Upper lobe of left lung (tissue), 6 donors: ENCODE results near the gene ARPC2. TPM values are rescaled to one million over a fixed set of nuclear protein-coding genes. Genes with fewer than 3 reads are reported as not detected.

Experiments
- ATAC-seq, 2 donors: fragments of 200-7000 bp; cut with Tn5 transposase; one replicate each; pipeline ENCODE4 v1.9.1; 2022; ENCODE audit warnings: mild to moderate bottlenecking in 2 of 2, moderate library complexity in 2 of 2; ENCODE audit not compliant: low FRiP score in 2 of 2
- DNase-seq, 2 donors: peaks; one replicate each; pipeline ENCODE4 v3.0.0-alpha.2; 2019 to 2020
- H3K27ac ChIP-seq, 4 donors: fragments of 200-600 bp; sonication (generic); one replicate each; pipeline ENCODE4 v1.5.1; 2016 to 2019
- H3K27me3 ChIP-seq, 4 donors: fragments of 200-600 bp; sonication (generic); one replicate each; pipeline ENCODE4 v1.5.1; 2017 to 2019
- H3K36me3 ChIP-seq, 4 donors: fragments of 200-600 bp; sonication (generic); one replicate each; pipeline ENCODE4 v1.5.1; 2016 to 2019
- H3K4me1 ChIP-seq, 4 donors: fragments of 200-600 bp; sonication (generic); one replicate each; pipeline ENCODE4 v1.5.1; 2018 to 2019
- H3K4me3 ChIP-seq, 4 donors: fragments of 200-600 bp; sonication (generic); one replicate each; pipeline ENCODE4 v1.5.1; 2017 to 2019; ENCODE audit warnings: mild to moderate bottlenecking in 2 of 4, moderate library complexity in 1 of 4
- H3K9me3 ChIP-seq, 4 donors: fragments of 200-600 bp; sonication (generic); one replicate each; pipeline ENCODE4 v1.5.1; 2018 to 2019
- EP300 ChIP-seq, 4 donors: sonication (generic); formaldehyde crosslinking; IDR thresholded peaks; one replicate each; pipeline ENCODE4 v1.5.1; 2017; ENCODE audit warnings: antibody characterized with exemption in 4 of 4, control low read depth in 2 of 4
- POLR2A ChIP-seq, 4 donors: fragments of 450-650 bp; IDR thresholded peaks; one replicate each; pipeline ENCODE4 v1.5.1; 2016 to 2017; ENCODE audit warnings: antibody characterized with exemption in 4 of 4, mild to moderate bottlenecking in 2 of 4
- POLR2AphosphoS5 ChIP-seq, 2 donors: sonication (generic); formaldehyde crosslinking; IDR thresholded peaks; one replicate each; pipeline ENCODE4 v1.5.1; 2017; ENCODE audit warnings: antibody characterized with exemption in 2 of 2
- WGBS, 2 donors: methylation state at CpG; one replicate each; pipeline ENCODE4 v1.1.5; 2017 to 2018; 5-methylcytosine and 5-hydroxymethylcytosine counted together
- total RNA-seq, 6 donors: library from RNA; depleted of rRNA in 4 of 6; stranded (reverse); fragments of >200 nt in 4 of 6; gene quantifications; one replicate each; pipeline versions ENCODE4 v1.1.0 to v1.2.1, GENCODE V29; 2016 to 2021
- TF ChIP-seq, protein P1 (sequence below), 6 experiments: fragments of 450-650 bp in 4 of 6; fragments of 200-600 bp in 2 of 6; sonication (generic) in 2 of 6; IDR thresholded peaks; one replicate each; pipeline ENCODE4 v1.5.1; 2016 to 2019; ENCODE audit warnings: antibody characterized with exemption in 6 of 6
- donor health status: DM: no; HTN: no; CAD: no; lungs with moderate emphysema.
- donor health status: DM: no; HTN: yes; CAD: no; lungs with severe emphysema.

ARPC2 gene
- total RNA-seq, 6 donors from 2014 or later, result 233 to 440 (median 357) TPM

DNA sequence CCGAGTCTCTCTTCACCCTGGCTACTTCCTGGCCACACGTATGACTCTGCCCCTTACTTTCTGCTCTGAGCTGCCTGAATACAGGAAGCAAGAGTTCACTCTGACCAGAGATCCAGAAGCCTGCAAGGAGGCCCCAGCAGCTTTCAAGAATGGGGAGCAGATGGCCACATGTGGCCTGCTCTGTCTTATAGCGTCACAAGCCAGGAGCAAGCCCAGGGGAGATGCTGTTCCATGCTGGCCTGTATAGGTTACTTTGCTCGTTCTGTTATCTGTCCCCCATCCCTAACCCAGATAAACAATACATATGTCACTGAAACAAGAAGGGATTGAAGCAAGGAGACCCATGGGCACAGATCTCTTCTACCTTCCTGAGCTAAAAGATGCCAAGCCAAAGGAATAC is 57.6 kb downstream of the ARPC2 start:
- TF ChIP-seq POLR2A (IDR thresholded peaks at IDR 0.05) (no peak), POLR2AphosphoS5 (IDR thresholded peaks at IDR 0.05) (no peak), EP300 (IDR thresholded peaks at IDR 0.05) (no peak)
- TF ChIP-seq, protein P1, sequence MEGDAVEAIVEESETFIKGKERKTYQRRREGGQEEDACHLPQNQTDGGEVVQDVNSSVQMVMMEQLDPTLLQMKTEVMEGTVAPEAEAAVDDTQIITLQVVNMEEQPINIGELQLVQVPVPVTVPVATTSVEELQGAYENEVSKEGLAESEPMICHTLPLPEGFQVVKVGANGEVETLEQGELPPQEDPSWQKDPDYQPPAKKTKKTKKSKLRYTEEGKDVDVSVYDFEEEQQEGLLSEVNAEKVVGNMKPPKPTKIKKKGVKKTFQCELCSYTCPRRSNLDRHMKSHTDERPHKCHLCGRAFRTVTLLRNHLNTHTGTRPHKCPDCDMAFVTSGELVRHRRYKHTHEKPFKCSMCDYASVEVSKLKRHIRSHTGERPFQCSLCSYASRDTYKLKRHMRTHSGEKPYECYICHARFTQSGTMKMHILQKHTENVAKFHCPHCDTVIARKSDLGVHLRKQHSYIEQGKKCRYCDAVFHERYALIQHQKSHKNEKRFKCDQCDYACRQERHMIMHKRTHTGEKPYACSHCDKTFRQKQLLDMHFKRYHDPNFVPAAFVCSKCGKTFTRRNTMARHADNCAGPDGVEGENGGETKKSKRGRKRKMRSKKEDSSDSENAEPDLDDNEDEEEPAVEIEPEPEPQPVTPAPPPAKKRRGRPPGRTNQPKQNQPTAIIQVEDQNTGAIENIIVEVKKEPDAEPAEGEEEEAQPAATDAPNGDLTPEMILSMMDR (IDR thresholded peaks at IDR 0.05), result no peak
- Histone ChIP-seq H3K27ac (peak overlapping the region in 2 of 4 donors; percentile 22 to 88), H3K4me3 (no peak overlapping the region), H3K9me3 (no peaks in the 10 kb centered on the region), H3K36me3 (peaks cover 39 to 66% (median 62%) of the 10 kb centered on the region in 4 donors), H3K4me1 (peaks cover 31 to 47% (median 35%) of the 10 kb centered on the region in 4 donors), H3K27me3 (no peaks in the 10 kb centered on the region)
- WGBS, 2 donors, result 79 to 80% methylated on average over 4 of the region's 4 CpGs
- ATAC-seq, result no peak
- DNase-seq, result no peak

DNA sequence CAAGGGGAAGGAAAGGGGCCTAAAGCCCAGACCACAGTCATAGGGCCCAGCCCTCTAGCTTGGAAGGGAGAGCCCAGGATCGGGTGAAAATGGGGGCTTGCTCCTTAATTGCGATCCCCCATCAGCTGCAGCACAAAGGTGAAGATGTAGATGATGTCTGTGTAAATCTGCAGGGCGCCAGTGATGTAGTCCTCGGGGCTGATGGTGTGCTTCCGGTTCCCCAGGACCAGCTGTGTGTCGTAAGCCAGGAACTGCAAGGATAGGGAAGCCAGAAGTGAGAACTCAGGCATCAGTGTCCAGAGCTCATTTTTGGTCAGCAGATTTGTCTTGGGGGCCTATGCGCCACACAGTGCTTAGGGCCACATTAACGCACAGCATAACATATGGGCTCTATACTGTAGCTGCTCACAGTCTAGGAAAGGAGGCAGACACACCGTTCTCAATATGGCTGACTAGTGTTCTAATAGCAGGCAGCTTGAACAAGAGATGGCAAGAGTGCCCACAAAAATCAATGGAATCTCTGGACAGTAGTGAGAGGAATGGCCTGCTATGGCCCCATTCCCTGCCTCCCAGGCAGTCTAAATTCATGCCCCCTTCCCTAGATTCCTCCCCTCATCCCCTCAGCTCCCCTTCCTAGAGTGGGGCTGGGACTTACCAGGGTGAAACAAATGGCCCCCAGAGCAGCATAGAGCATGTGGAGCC is 58.5 kb downstream of the ARPC2 start:
- TF ChIP-seq EP300 (IDR thresholded peaks at IDR 0.05), result no peak
- no peak for TF ChIP-seq POLR2AphosphoS5 (IDR thresholded peaks at IDR 0.05)
- no peak for TF ChIP-seq POLR2A (IDR thresholded peaks at IDR 0.05)
- TF ChIP-seq, protein P1 (IDR thresholded peaks at IDR 0.05), result no peak
- DNase-seq, result no peak
- Histone ChIP-seq H3K36me3 (peaks cover 48 to 76% (median 71%) of the 10 kb centered on the region in 4 donors), H3K27me3 (no peaks in the 10 kb centered on the region), H3K4me3 (no peak overlapping the region), H3K9me3 (no peaks in the 10 kb centered on the region), H3K27ac (peak overlapping the region in 3 of 4 donors; percentile 22 to 88 (median 22)), H3K4me1 (peaks cover 31 to 47% (median 35%) of the 10 kb centered on the region in 4 donors)
- WGBS, 2 donors, result 69 to 76% methylated on average over 9 of the region's 9 CpGs
- ATAC-seq, result no peak

DNA sequence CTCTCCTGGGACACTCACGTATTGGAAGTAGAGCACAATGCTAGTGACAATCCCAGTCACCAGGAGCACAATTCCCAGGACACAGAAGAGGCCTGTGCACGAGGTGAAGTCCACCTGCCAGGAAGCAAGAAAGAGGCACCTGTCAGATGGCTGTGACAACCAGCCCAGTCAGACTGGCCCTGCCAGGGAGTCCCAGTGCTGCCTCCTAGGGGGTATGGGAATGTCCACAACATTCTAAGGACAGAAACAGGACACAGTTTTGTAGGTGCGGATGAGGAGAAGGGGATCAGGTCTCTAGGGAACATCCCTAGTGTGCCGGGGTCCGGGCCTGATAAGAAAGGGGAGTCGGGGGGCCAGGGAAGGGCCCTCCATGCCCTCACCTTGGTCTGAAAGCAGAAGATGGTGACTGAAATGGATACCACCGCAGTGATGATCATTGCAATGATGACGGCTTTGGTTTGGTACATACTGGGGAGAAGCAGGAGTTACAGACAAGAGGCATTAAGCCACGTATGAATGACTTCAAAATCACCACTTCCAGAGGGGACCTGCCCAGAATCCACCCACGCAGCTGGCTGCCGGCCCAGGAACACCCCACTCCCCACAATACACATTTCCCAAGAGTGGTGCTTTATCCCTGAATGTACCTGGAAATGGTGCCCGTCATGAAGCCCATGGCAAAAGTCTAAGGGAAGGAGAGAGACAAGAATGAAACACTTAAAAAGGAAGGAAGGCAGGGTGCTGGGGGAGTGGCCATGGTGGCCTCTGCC is 60.2 kb downstream of the ARPC2 start:
- H3K27me3 ChIP-seq, result no peaks in the 10 kb centered on the region
- H3K9me3 ChIP-seq, result no peaks in the 10 kb centered on the region
- H3K36me3 ChIP-seq, result peaks cover 56 to 92% (median 85%) of the 10 kb centered on the region in 4 donors
- H3K27ac ChIP-seq, result peak overlapping the region in 3 of 4 donors; percentile 19 to 40 (median 22)
- TF ChIP-seq EP300 (IDR thresholded peaks at IDR 0.05) (no peak), POLR2A (IDR thresholded peaks at IDR 0.05) (no peak), POLR2AphosphoS5 (IDR thresholded peaks at IDR 0.05) (no peak)
- TF ChIP-seq, protein P1 (IDR thresholded peaks at IDR 0.05), result no peak
- H3K4me3 ChIP-seq, result no peak overlapping the region
- 85 to 87% methylated on average over 11 to 12 of the region's 12 CpGs for WGBS, 2 donors
- H3K4me1 ChIP-seq, result peaks cover 25 to 43% (median 31%) of the 10 kb centered on the region in 4 donors
- DNase-seq, result no peak
- ATAC-seq, result no peak

DNA sequence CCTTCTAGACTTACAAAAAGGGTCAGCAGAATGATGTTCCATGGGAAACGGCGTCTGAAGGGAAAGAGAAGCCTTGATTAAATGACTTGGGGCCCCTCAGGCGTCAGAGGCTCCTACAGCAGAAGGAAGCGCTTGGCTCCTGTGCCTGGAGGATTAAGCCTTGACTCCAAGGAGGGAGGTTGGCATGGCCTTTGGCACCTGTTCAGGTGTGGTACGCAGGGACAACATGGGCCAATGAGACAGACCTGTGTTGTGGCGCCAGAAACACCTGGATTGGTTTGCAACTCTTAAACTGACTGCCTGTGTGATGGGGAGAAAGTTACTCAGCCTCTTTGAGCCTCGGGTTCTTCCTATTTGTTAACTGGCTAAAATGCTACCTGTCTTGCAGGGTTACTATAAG is 60.9 kb downstream of the ARPC2 start:
- no peak overlapping the region for H3K4me3 ChIP-seq
- peaks cover 56 to 98% (median 90%) of the 10 kb centered on the region in 4 donors for H3K36me3 ChIP-seq
- H3K9me3 ChIP-seq, result no peaks in the 10 kb centered on the region
- peak overlapping the region in 3 of 4 donors; percentile 19 to 40 (median 22) for H3K27ac ChIP-seq
- no peaks in the 10 kb centered on the region for H3K27me3 ChIP-seq
- TF ChIP-seq POLR2AphosphoS5 (IDR thresholded peaks at IDR 0.05) (no peak), EP300 (IDR thresholded peaks at IDR 0.05) (no peak), POLR2A (IDR thresholded peaks at IDR 0.05) (no peak)
- TF ChIP-seq, protein P1 (IDR thresholded peaks at IDR 0.05), result no peak
- no peak for DNase-seq
- H3K4me1 ChIP-seq, result peaks cover 25 to 43% (median 31%) of the 10 kb centered on the region in 4 donors
- 84 to 92% methylated on average over 7 of the region's 7 CpGs for WGBS, 2 donors
- no peak for ATAC-seq
